Lower lobe of right lung (tissue), 2 donors: ENCODE results near the gene ACAT2. TPM values are rescaled to one million over a fixed set of nuclear protein-coding genes. Genes with fewer than 3 reads are reported as not detected.

ENCODE experiments used
- ATAC-seq, 2 donors: fragments of 200-7000 bp; cut with Tn5 transposase; one replicate each; pipeline ENCODE4 v1.9.1; 2020 to 2022; ENCODE audit warnings: mild to moderate bottlenecking in 2 of 2, moderate library complexity in 2 of 2
- DNase-seq: peaks from one replicate; pipeline ENCODE4 v3.0.0-alpha.2; 2020
- H3K27ac ChIP-seq: fragments of 200-600 bp; one replicate; pipeline ENCODE4 v1.8.0; 2022
- H3K27me3 ChIP-seq: fragments of 200-600 bp; one replicate; pipeline ENCODE4 v1.8.0; 2022; ENCODE audit warnings: low read depth
- H3K36me3 ChIP-seq: fragments of 200-600 bp; one replicate; pipeline ENCODE4 v1.8.0; 2022; ENCODE audit warnings: mild to moderate bottlenecking
- H3K4me1 ChIP-seq: fragments of 200-600 bp; one replicate; pipeline ENCODE4 v1.8.0; 2022
- H3K4me3 ChIP-seq: fragments of 200-600 bp; one replicate; pipeline ENCODE4 v1.8.0; 2022; ENCODE audit warnings: mild to moderate bottlenecking
- H3K9me3 ChIP-seq: fragments of 200-600 bp; one replicate; pipeline ENCODE4 v1.8.0; 2022
- CTCF ChIP-seq: fragments of 200-600 bp; IDR thresholded peaks from one replicate; pipeline ENCODE4 v1.8.0; 2022; ENCODE audit warnings: antibody characterized with exemption, mild to moderate bottlenecking
- intact Hi-C: fragments of 100-400 bp; cut with DNase I; formaldehyde crosslinking; loops from one replicate; pipeline ENCODE4 v1.11.0; 2022
- total RNA-seq: library from RNA; stranded (reverse); fragmentation: NEBNext Ultra II Directional; extraction: Animal tissue kit (Norgen Biotek cat#: 25700); gene quantifications from one replicate; pipeline ENCODE4 v1.2.1, GENCODE V29; 2021
- donor health status: DM: no; HTN: yes; CAD: no; lungs with severe emphysema.

The ACAT2 gene
- total RNA-seq, 1 donor from 2014 or later: 42.4 TPM

- TF ChIP-seq CTCF: no peak
- intact Hi-C loops: no loop called here
- no peak overlapping the region for H3K4me3 ChIP-seq
- peaks cover 57% of the 10 kb centered on the region for H3K36me3 ChIP-seq
- H3K9me3 ChIP-seq: no peaks in the 10 kb centered on the region
- H3K27ac ChIP-seq: no peak overlapping the region
- peaks cover 15% of the 10 kb centered on the region for H3K4me1 ChIP-seq
- ATAC-seq (no peak), DNase-seq (no peak)
- H3K27me3 ChIP-seq: no peaks in the 10 kb centered on the region
Observed at GRCh38 chr6:159758031-159759001, 3.5 kb upstream of the ACAT2 start.

GRCh38 chr6:159759645-159760044, 2.2 kb upstream of the ACAT2 start:
- ATAC-seq: no peak
- Histone ChIP-seq H3K9me3 (no peaks in the 10 kb centered on the region), H3K27me3 (no peaks in the 10 kb centered on the region), H3K36me3 (peaks cover 52% of the 10 kb centered on the region), H3K27ac (no peak overlapping the region), H3K4me1 (peaks cover 15% of the 10 kb centered on the region), H3K4me3 (no peak overlapping the region)
- DNase-seq: no peak
- TF ChIP-seq CTCF: no peak
- intact Hi-C loops: no loop called here

- Histone ChIP-seq H3K9me3 (no peaks in the 10 kb centered on the region), H3K27me3 (no peaks in the 10 kb centered on the region), H3K4me3 (peak overlapping the region; percentile 97), H3K27ac (peak overlapping the region; percentile 98), H3K4me1 (peaks cover 15% of the 10 kb centered on the region), H3K36me3 (peaks cover 45% of the 10 kb centered on the region)
- ATAC-seq: no peak
- DNase-seq: no peak
- no peak for TF ChIP-seq CTCF
- intact Hi-C loops: no loop called here
Observed at GRCh38 chr6:159760602-159761057, 1.2 kb upstream of the ACAT2 start.

- ATAC-seq: no peak
- TF ChIP-seq CTCF: no peak
- Histone ChIP-seq H3K36me3 (peaks cover 40% of the 10 kb centered on the region), H3K27ac (peak overlapping the region; percentile 98), H3K27me3 (no peaks in the 10 kb centered on the region), H3K4me1 (peaks cover 15% of the 10 kb centered on the region), H3K4me3 (peak overlapping the region; percentile 97), H3K9me3 (no peaks in the 10 kb centered on the region)
- intact Hi-C loops: no loop called here
- peak; percentile 53 for DNase-seq
Observed at GRCh38 chr6:159761129-159761872, 544 bp upstream of the ACAT2 start.

- no peak for TF ChIP-seq CTCF
- Histone ChIP-seq H3K27ac (peak overlapping the region; percentile 98), H3K27me3 (no peaks in the 10 kb centered on the region), H3K4me1 (peaks cover 15% of the 10 kb centered on the region), H3K36me3 (peaks cover 40% of the 10 kb centered on the region), H3K4me3 (peak overlapping the region; percentile 97), H3K9me3 (no peaks in the 10 kb centered on the region)
- ATAC-seq (peak; percentile 4 to 20), DNase-seq (peak; percentile 52)
- intact Hi-C loops: no loop called here
Observed at GRCh38 chr6:159762681-159763293, 942 bp downstream of the ACAT2 start.
